HG03196 (cell line): ENCODE measurements around the gene RBFOX1.

Experiments
- ATAC-seq: cut with Tn5 transposase; IDR thresholded peaks from one replicate; pipeline ENCODE4 v1.9.1; 2021; ENCODE audit not compliant: unreplicated experiment

Gene RBFOX1

GRCh38 chr16:7651803-7652570 is 319.3 kb downstream of the RBFOX1 start:
- ATAC-seq, result no peak

GRCh38 chr16:7653746-7654461 is 321.3 kb downstream of the RBFOX1 start:
- ATAC-seq, result no peak

- ATAC-seq, result no peak
Measured at GRCh38 chr16:7675628-7676027, 343.0 kb downstream of the RBFOX1 start.

DNA sequence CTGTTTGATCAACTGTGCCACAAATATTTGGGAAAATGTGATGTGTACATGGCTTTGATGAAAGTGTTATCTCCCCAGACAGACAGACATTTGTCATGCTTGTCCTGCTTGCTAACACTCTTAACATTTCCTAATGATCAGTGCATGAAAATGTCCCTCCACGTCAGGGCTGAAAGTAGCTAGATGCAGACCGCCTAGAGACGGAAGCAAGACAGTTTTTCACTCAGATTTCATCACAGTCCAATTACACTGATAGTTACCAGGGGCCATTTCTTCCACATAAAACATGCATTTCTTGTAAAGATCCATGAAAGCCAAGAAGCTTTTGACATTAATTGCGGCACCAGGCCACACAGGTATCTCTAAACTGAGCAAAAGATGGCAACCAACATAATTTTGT is 347.7 kb downstream of the RBFOX1 start:
- ATAC-seq, result no peak

GRCh38 chr16:7688811-7689210 is 356.2 kb downstream of the RBFOX1 start:
- no peak for ATAC-seq

DNA sequence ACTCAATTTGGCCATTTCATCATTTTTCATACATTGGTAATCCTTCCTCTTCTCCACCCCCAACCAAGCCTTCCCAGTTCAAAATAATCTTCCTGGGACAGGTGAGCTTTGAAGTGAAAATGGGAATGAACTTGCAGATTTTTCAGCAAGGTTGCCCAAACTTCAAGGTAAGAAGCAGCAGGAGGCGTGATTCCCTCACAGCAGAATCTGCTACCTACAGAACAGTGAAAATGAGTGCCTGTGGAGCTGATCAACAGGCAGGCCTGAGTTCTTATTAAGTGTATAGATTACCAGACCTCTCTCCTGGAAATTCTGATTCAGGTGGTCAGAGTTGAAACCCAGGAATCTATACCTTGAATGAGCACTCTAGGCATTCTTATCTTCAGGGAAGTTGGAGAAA is 356.6 kb downstream of the RBFOX1 start:
- ATAC-seq, result no peak

DNA sequence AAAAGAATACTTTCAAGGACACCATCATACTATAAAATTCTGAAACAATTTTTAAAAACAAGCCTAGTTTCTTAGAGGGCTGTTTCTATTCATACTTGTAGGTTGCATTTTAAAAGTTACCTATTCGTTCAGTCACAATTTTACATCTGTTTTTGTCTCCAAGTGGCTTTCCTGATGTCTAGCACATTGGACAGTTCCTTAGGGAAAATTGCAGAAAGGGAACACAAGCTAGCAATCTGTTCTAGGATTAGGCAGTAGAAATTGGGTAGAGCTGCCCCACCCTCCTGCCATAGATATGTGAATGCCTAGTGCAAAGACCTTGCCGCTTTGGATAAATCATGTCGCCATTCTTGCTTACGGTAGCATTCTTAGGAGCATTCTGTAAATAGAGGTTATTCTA is 358.9 kb downstream of the RBFOX1 start:
- no peak for ATAC-seq

DNA sequence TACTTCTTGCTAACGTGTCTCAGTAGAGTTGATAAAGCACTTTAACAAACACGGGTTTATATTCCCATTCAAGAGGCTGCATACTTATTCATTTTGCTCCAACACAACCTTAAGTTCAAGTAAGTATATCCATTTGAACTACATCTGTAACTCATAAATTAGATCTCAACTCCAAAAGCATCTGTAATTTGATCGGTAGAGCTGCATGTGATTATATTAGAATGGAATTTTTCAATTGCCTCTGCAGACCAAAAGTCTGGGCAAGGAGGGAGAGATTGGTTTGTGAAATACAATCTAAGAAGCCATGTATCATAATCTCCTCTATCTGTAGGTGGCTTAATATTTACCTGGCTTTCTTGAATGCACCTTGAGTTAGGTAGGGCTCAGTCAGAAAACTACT is 371.0 kb downstream of the RBFOX1 start:
- no peak for ATAC-seq

DNA sequence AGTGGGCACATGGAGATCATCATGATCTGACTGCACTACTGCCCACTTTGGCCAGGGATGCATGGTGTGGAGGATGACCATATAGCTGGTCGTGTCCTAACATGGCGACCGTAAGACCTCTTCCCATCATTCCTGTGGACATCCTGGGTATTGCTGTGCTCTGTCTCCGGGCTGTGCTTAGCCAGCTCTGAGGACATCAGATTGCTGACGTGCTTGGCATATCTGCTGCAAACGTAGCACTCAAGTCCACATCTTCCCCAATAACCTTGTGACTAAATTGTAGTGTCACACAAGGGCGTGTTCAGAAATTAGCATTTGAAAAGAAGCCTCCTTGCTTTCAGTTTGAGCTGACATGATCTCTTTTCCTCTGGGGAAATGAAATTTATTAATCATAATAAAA is 373.2 kb downstream of the RBFOX1 start:
- ATAC-seq, result no peak

DNA sequence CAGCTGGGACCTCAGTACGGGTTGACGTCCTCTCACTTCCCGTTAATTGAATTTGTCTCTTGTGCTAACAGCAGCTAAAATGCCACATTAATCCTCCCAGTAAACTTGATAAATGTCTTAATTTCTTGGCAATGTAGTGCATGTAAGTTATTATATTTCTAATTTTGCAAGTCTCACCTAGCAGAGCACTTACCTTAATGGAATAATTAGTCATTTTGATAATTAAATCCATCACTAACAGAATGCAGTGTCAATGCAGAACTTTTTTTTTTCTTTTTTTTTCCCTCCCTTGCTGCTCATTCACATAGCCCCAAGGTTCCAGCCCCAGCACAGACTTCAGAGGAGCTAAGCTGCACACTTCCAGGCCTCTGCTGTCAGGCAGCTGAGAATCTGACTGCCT is 376.5 kb downstream of the RBFOX1 start:
- no peak for ATAC-seq

- ATAC-seq, result no peak
Measured at GRCh38 chr16:7713244-7713643, 380.6 kb downstream of the RBFOX1 start.

DNA sequence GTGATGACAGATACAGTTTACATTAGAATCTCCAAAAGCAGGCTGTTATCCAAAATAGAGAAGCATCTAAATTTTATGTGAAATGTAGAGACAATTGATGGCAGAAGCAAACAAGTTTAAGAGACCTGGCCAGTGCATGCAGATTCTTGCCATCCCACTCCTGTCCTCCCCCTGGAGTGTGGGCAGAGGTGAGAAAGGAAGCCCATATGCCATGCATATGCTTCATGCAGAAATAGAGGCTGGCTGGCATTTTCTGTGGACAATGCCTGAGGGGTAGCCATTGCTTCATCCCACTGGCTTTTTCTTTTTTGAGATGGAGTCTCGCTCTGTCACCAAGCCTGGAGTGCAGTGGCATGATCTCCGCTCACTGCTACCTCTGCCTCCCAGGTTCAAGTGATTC is 382.1 kb downstream of the RBFOX1 start:
- no peak for ATAC-seq

GRCh38 chr16:7716660-7717550 is 384.3 kb downstream of the RBFOX1 start:
- no peak for ATAC-seq

DNA sequence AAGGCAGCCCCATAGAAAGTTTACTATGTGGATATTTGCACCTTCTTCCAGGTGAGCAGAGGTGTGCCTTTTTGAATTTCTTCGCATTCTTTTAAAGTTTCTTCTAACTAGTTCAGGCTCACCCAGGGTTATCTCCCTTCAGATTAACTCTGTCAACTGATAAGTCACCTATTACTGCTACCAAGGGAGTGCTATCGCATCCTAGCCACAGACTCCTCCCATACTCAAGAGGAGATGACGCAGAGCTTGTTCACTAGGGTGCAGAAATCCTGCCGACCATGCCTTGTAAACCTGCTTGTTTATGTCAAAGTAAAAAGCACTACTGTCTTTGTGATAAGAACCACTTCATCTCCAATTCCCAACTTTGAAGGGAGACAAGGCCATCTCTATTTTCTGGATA is 390.1 kb downstream of the RBFOX1 start:
- no peak for ATAC-seq

GRCh38 chr16:7731141-7731540 is 398.5 kb downstream of the RBFOX1 start:
- no peak for ATAC-seq

GRCh38 chr16:7736138-7736665 is 403.6 kb downstream of the RBFOX1 start:
- no peak for ATAC-seq

DNA sequence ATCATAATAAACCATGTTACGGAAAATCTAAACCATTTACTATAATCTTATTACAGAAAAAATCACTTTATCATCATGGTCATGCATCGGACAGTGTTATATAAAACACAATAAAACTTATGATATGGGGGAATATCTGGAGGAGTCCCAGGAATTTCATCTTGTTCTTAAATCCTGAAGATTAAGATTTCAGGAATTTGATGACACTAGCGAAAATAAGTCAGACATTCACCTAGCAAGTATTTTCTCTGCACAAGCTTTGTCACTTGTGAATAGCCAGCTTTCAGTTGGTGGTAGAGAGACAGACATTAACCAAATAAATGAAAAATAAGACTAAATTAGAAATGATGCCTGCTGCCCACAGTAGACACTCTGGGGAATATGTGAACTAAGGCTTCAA is 410.0 kb downstream of the RBFOX1 start:
- no peak for ATAC-seq

DNA sequence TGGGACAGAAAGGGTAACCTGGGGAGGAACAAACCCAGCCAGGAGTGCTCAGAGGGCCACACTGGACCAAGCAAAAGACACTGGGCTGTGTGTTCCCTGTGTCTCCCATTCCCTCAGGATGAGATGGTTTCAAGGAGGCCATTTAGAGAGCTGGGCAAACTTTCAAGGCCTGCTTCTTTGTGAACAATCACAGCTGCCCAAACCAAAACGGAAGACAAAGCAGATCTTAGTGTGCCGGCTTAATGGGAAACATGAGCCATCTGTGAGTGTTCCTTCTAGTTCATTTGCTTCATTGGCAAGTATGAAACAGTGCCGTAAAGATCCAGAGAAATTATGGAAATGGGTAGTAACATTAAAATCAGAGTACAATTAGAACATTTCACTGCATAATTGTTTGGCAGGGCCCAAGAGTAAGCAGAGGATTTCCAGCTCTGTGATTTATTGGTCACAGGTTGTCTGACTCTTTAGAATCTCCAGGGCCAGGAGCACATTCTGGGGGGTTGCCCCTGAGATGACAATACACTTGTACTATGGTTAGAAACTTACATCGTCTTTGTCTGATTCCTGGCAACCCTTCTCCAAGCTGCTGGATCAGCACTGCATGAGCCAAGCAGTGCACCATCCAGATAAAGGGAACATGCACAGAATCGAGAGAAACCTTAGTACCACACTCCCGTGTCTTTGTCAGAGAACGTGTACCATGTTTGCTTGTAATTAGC is 412.1 kb downstream of the RBFOX1 start:
- ATAC-seq, result no peak

- ATAC-seq, result no peak
Measured at GRCh38 chr16:7745276-7745675, 412.6 kb downstream of the RBFOX1 start.

DNA sequence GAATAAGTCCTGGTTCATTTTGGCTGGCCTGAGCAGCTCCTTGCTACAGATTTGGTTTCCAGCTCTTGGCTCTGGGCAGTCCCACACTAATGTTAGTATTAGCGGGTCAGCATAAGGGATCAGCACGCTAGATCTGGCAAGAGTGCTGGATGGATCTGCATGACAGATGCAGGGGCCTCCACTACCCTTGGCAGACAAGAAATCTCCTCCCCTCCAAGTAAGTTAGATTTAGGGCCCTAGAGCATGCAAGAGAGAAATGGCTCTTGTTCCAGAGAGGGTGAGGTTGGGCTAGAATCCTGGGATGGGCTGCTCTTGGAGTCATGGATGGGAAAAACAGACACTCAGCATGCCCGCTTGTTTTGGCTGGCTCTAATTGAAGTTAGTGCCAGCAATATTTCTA is 414.3 kb downstream of the RBFOX1 start:
- ATAC-seq, result no peak

DNA sequence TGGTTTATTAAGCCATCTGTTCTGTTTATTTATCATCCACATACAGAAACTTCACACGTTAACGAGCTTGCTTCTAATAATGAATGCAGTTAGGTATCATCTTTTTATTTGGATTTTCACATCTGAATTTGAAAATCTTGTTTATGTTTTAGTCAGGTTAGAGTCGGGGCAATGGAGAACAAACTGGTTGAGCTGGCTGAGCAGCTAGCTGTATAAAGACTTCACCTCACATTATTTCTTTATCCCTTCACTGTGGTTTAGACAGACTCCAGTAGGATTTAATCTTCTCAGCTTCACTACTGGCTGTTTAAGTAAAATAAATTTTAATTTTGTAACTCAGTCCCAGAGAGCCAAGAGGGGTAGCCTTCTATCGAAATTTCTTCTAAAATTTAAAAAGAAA is 415.9 kb downstream of the RBFOX1 start:
- no peak for ATAC-seq
